Stimulated activated CD4-positive, alpha-beta T cell treated with anti-CD3 and anti-CD28 coated beads, Interleukin-4, amount 100 ng/mL, for 24 hours (primary cell): ENCODE measurements around the gene THAP6.
"Not testable (repeated sequence)": the region's sequence is repeated elsewhere in the genome, so short reads cannot be mapped to it uniquely, and the experiment has no call there.

Experiments
- DNase-seq: peaks from one replicate; pipeline ENCODE4 v3.0.0-alpha.2; 2020

Gene THAP6

DNA sequence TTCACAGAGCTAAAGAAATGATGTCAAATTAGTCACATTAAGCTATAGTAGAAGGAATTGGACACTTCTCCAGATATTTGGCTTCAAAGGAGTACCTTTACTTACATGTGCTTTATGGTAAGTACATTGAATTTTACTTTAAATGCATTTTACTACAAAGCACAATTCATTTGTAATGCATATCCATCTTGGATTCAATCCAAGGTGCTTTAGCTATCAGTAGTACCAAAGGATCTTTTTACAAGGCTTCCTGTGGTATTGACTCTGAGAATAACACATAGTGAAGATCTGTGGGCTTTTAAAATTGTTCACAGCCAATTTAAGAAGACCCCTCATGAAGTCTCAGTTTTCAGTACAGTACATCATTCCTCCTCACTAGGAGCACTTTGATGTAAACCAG is 13.2 kb downstream of the THAP6 start:
- no peak for DNase-seq

DNA sequence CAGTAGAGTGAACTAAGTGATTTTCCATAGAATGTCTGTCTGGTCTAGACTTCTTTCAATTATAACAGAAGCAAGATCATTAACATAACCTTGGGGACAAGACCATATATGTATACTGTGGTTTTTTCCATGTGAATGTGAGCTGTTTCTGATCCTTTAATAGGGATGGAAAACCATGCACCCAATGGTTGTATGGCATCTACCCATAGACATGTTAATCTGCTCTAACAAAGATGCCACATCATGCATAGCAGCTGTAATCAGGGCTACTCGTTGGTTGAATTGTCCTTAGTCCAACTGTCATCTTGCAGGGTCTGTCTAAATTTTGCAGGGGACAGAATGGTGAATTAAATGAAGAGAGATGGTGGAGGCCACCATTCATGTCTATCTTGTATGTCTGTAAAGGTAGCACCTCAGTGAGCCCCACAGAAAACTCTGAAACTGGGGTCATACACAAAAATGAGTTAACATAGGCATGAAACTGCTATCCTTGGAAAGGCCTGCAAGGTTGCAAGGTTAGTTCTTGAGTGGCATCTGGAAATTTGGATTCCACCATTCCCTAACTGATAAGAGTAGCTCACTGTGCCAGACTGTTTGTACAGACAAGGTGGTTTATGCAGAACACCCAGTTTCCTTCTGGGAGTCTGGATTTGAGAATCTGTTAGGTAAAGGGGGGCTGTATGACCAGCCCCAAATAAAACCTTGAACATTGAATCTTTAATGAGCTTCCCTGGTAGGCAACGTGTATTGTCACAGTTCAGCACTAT is 16.5 kb downstream of the THAP6 start:
- DNase-seq: no peak

DNA sequence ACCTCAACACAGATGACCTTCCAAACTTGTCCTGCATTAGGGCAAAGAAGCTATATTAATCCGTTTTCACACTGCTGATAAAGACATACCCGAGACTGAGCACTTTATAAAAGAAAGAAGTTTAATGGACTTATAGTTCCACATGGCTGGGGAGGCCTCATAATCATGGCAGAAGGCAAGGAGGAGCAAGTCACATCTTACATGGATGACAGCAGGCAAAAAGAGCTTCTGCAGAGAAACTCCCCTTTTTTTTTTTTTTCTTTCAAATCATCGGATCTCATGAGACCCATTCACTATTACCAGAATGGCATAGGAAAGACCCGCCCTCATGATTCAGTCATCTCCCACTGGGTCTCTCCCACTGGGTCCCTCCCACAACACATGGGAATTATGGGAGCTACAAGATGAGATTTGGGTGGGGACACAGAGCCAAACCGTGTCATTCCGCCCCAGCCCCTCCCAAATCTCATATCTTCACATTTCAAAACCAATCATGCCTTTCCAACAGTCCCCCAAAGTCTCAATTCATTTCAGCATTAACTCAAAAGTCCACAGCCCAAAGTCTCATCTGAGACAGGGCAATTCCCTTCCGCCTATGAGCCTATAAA is 17.4 kb downstream of the THAP6 start:
- DNase-seq: not testable (repeated sequence)

DNA sequence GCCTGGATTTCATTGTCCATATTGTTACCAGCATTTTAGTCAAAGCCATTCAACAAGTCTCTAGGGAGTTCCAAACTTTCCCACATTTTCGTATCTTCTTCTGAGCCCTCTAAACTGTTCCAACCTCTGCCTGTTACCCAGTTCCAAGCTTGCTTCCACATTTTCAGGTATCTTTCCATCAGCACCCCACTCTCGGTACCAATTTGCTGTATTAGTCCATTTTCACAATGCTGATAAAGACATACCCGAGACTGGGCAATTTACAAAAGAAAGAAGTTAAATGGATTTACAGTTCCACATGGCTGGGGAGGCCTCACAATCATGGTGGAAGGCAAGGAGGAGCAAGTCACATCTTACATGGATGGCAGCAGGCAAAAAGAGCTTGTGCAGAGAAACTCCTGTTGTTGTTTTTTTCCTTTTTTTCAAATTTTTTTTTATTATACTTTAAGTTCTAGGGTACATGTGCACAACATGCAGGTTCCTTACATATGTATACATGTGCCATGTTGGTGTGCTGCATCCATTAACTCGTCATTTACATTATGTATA is 19.1 kb downstream of the THAP6 start:
- DNase-seq: not testable (repeated sequence)

DNA sequence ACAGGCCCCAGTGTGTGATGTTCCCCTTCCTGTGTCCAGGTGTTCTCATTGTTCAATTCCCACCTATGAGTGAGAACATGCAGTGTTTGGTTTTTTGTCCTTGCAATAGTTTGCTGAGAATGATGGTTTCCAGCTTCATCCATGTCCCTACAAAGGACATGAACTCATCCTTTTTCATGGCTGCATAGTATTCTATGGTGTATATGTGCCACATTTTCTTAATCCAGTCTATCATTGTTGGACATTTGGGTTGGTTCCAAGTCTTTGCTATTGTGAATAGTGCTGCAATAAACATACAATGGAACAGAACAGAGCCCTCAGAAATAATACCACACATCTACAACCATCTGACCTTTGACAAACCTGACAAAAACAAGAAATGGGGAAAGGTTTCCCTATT is 19.7 kb downstream of the THAP6 start:
- DNase-seq: not testable (repeated sequence)

DNA sequence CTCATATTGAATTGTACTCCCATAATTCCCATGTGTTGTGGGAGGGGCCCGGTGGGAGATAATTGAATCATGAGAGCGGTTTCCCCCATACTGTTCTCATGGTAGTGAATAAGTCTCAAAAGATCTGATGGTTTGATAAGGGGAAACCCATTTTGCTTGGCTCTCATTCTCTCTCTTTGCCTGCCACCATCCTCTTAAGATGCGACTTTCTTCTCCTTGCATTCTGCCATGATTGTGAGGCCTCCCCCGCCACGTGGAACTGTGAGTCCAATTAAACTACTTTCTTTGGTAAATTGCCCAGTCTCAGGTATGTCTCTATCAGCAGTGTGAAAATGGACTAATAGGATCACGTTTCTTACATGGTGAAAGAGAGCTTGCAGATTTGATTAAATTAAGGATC is 23.0 kb downstream of the THAP6 start:
- DNase-seq: not testable (repeated sequence)

DNA sequence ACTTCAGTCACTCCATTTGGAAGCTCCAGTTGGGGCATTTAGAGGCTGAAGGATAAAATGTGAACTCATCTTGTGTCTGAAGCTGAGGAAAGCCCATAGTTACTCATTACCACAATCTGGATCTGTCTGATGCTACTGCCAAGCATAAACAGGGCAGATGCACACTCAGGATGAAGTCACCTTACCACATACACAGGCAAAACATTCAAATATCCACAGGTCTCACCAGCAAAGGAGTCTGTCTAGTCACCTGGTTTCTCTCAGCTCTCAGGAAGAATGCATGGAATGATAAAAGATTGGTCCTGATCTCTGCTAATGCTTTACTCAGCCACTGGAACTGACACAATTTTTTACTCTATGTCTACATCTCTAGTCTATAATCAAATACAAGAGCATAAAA is 28.6 kb downstream of the THAP6 start:
- DNase-seq: no peak

DNA sequence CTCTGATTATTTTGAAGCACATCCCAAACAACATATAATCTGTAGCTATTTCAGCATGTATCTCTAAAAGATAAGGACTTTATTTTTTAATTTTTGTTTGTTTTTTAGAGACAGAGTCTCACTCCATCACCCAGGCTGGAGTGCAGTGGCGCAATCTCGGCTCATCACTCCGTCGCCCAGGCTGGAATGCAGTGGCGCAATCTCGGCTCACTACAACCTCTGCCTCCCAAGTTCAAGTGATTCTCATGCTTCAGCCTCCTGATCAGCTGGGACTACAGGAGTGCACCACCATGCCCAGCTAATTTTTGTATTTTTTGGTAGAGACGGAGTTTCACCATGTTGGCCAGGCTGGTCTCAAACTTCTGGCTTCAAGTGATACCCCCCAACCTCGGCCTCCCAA is 29.9 kb downstream of the THAP6 start:
- DNase-seq: not testable (repeated sequence)

DNA sequence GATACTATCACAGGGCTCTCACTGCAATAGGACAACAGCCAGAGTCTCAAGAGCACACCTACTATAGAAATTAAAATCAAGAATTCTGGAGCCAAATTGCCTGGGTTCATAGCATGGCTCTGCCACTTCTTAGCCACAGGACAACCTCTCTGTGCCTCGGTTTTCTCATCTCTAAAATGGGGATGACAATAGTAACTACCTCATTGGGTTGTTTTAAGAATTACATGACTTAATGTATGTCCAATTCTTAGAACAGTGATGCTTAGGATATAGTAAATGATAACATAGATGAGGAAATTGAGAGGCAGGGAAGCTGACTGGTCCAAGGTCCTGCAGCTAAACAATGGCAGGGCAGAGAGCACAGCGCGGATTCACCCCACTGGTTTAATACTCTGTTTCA is 30.6 kb downstream of the THAP6 start:
- no peak for DNase-seq

DNA sequence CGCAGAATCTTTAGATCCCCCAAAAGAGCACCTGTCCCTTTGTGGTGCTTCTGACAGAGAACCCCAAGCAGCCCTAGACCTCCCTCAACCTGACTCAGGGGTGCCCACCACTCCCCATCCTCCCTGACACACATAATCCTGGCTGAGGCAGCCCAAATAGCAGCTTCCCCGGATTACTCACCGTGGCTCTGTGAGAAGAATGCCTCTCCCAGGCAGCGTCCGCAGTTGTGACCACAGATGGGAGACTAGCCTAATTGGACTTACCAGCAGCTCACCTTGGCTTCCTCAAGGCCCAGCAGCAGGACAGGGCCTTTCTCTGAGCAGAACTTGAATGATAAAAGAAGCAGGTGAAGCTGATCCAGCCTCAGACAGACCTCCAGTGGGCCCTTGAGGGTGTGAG is 31.3 kb downstream of the THAP6 start:
- DNase-seq: no peak

DNA sequence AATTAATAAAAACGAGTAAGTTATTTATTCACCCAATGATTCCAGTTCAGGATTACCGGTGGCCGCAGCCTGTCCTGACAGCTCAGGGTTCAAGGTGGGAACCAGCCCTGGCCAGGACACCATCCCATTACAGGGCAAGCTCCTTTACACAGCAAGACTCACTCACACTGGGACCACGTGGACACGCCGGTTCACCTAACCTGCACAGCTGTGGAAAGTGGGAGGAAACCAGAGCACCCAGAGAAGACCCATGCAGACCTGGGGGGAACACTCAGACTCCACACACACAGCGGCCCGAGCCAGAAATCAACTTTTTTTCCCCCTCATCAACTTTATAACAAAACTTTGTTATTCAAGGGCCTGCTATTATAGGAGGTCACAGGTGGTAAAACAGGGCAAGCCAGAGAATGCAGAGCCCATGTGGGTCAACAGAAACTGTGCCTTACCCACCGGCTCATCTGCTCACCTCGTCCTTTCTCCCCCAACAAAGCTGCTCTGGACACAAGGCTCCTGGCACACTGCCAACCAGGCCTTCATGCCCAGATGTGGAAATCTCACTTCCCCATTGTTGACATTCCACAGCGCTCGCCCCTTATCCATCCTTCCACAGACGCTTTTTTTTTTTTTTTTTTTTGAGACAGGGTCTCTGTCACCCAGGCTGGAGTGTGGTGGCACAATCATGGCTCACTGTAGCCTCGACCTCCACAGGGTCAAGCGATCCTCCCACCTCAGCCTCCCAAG is 33.5 kb downstream of the THAP6 start:
- no peak for DNase-seq

DNA sequence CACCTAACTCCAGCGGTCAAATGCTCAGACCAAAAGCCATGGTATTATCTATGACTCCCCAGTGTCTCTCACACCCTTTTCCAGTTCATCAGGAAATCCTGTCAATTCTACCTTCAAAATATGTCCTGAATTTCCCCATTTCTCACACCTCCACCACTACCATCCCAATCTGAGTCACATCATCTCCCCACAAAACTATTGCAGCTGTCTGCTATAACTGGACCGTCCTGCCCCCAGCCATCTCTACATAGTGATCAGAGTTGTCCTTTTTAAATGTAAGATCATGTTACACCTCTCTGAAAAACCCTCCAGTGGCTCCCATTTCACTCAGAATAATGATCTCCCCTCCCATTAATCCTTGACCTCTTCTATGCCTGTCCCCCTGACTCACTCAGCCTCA is 34.7 kb downstream of the THAP6 start:
- no peak for DNase-seq

DNA sequence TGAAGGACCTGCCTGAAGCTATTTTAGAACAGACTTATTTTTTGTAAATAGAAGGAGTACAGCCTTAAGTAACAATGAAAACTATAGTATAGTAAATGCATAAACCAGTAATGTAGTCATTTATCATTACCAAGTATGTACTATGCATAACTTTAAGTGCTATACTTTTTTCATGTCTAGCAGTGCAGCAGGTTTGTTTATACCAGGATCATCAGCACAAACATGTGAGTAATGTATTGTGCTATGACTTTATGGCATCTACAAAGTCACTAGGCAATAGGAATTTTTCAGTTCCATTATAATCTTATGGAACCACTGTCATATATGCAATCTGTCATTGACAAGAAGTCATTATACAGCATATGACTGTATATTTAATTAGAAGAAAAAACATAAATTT is 38.2 kb downstream of the THAP6 start:
- DNase-seq: no peak

DNA sequence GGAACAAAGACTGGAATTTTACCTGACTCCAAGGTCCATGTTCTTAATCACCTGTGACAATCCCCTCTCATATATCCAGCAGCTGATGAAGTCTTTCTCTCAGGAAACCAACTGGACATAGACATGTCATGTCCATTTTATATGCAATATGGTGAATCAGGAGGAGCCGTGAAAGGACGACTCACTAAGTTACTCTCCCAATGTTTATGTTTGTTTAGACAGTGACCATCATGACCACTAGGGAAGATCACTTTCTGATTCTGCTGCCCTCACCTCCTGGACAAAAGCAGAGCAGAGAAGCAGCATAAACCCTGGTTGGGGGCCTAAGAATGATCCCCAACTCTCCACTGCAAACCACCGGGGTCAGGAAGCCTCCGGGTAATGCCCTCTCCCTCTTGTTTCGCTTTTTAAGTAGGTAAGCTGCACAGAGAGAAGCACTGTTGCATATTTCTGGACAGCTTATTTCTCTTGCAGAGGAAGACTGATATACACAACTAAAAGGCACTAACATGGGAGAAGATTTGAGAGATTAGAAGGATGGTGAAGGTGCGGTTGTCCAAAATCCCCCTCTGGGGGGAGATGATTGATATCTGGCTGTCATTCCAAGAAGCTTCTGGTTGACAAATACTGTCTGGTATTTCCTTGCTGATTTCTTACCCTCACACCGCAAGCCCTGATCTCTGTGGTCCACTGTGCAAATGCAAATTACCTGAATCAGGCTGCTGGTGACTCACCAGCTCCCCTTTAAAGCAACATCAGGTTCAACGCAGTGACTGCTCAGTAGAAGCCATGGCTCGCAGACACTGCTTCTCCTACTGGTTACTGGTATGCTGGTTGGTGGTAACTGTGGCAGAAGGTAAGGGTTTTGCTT is 41.3 kb downstream of the THAP6 start, which contains the start of gene ODAPH:
Gene ODAPH (plus strand): TSS at position 773 of the 871 bp plus-strand sequence. CDS start 17 bp downstream, at position 790.
- peak; percentile 37 for DNase-seq

DNA sequence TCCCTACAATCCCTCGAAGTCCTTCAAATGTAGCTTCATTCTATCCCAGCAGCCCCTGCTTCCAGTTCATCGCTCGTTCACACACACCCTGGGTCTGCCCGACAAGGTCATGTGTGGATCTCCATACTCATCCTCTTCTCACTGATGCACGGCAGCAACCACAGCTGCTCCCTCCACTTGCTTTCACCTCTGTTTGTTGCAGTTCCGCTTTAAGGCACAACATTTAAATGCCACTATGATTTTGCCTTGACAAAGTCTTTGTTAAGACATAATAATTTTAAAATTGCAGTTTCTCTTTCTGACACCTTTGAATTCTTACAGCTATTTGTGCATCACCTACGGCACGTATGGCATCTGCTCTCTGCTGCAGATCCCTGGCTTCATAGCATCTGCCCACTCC is 43.4 kb downstream of the THAP6 start:
- no peak for DNase-seq

DNA sequence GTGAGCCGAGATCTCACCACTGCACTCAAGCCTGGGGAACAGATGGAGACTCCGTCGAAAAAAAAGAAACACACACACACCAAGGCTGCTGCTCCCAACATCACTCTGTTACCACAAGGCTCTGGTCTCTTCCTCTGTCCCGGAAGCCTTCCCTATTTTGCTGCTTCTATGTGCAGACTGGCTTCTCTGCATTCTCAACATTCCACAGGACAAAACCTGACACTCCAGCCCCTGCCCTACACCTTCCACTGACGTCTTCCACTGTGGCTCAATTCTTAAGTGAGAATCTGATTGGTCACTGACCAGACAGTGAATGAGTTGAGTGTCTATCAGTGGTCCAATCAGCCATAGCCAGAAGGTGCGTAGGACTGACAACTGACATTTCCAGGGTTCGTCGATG is 47.5 kb downstream of the THAP6 start:
- no peak for DNase-seq

DNA sequence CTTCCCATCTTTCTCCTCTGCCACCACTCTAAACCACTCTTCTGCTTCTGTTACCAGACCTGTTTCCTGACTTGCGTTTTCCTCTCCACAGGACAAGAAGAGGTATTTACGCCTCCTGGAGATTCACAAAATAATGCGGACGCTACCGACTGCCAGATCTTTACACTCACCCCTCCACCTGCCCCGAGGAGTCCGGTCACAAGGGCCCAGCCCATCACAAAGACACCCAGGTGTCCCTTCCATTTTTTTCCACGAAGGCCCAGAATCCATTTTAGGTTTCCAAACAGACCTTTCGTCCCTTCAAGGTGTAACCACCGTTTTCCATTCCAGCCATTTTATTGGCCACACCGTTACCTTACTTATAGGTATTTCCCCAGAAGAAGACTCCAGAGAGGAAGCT is 49.8 kb downstream of the THAP6 start:
- DNase-seq: no peak

DNA sequence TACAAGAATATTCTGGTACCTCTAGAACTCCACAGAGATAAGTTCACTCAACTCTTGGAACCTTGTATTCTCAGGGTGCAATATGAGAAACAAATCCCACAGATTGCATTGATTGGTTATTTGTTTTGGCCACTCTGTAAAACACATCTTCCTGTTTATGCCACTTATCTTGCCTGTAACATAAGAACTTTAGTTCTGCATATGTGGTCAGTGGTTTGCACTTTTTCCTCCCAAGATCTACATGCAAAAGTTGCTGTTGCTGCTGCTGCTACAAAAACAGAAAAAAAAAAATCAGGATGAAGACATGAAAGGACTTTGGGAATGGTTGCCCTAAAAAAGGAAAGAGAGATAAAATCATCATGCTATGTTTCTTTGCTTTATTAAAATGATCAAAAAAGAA is 51.2 kb downstream of the THAP6 start:
- DNase-seq: no peak

DNA sequence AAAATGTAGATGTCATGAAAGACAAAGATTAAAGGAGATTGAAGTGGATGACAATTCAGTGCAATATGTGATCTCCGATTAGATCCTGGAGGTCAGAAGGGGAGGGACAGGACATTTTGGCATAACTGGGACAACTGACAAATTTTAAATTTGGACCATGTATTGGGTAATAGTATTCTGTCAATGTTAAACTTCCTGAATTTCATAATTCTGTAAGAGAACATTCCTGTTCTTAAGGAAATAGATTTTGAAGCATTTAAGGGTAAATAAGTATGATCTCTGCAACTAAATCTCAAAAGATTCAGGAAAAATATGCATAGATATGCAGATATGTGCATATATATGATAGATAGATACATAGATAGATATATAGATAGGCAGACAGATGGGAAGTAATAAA is 52.6 kb downstream of the THAP6 start:
- DNase-seq: no peak

DNA sequence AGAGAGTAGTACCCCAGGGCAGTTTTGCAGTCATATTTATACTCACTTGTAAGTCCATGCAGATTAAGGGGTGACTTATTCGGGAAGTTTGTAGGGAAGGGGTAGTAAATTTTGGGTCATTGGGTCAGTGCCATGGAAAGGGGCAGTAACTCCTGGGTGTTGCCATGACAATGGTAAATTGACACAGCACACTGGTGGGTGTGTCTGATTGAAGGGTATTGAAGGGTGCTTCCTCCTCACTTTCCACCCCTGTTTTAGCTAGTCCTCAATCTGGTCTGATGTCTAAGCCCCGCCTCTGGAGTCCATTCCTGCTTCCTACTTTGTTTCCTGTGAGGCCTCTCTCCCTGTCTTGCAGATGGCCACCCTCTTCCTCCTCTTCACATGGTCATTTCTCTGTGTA is 53.5 kb downstream of the THAP6 start:
- DNase-seq: no peak
